Erythroblast (primary cell): ENCODE results near the gene BCL2L1.

Source experiments
- GATA1 ChIP-seq: IDR thresholded peaks from 2 replicates; pipeline ENCODE4 v1.6.1; 2011; ENCODE audit warnings: low read depth, mild to moderate bottlenecking, control low read depth, low read length, moderate library complexity
- POLR2A ChIP-seq: IDR thresholded peaks from 2 replicates; pipeline ENCODE4 v1.6.1; 2011; ENCODE audit warnings: mild to moderate bottlenecking, low read length

GRCh38 chr20:31654534-31654933 is 68.1 kb downstream of the BCL2L1 start:
- TF ChIP-seq POLR2A: no peak
- TF ChIP-seq GATA1: no peak
